CD4-positive, alpha-beta T cell treated with Interleukin-2 at 100 ng/mL for 4 hours (primary cell): ENCODE results near the gene BCAP31.
"Not testable (repeated sequence)": the region's sequence is repeated elsewhere in the genome, so short reads cannot be mapped to it uniquely, and the experiment has no call there.

ENCODE experiments used
- DNase-seq: peaks from one replicate; pipeline ENCODE4 v3.0.0-alpha.2; 2020; ENCODE audit warnings: low spot score

The BCAP31 gene

DNA sequence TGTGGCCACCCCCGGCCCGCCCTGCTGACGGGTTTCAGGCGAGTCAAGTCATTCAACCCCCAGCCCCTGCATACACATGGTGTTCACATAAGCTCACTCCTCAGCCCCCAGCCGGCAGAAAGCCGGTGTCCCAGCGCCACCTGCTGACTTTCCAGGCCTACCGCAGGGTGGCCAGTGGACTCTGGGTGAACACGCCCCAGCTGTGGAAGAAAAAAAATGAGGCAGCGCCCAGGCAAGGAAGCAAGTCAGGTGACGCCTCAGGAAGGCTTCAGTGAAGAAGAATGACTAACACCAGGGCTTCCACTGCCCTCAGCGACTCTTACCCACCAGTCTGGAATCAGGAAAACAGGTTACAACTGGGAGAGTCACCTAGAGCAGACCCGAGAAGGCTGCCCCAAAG lies 15.8 kb downstream of the BCAP31 start:
- DNase-seq, result peak; percentile 35

DNA sequence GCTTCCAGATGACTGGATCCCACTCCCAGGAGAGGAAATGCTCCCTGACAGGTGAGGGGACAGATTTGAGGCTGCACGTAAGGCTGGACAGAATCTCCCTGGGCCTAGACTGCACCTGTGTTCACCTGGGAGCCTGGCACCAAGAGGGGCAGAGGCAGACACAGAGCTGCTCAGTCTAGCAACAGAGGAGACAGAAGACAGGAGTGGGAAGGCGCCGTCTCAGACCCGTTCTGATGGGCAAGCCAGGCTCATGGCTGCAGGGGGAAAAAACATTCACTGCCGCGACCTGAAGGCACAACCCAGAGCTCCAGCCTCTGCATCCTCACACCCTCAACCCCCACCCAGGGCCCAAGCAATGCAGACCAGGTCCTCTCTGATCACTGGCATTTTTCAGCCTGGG lies 16.8 kb downstream of the BCAP31 start:
- no peak for DNase-seq

DNA sequence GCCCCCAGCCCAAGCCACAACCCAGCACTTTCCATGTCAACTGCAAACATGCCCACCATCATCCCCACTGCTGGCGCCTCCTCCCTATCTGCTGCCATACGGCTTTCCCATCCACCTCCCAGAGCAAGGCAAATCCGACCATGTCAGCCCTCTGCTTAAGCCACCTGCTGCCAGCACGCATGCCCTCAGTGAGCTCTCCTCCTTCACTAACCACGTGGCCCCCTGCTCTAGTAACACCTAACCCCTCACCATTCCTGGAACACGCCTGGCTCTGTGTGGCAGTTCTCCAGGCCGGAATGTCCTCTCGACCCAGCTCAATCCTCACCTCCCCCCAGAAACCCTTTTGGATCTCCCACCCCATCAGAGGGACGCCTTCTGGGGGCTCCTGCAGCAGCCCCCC lies 17.4 kb downstream of the BCAP31 start:
- no peak for DNase-seq

DNA sequence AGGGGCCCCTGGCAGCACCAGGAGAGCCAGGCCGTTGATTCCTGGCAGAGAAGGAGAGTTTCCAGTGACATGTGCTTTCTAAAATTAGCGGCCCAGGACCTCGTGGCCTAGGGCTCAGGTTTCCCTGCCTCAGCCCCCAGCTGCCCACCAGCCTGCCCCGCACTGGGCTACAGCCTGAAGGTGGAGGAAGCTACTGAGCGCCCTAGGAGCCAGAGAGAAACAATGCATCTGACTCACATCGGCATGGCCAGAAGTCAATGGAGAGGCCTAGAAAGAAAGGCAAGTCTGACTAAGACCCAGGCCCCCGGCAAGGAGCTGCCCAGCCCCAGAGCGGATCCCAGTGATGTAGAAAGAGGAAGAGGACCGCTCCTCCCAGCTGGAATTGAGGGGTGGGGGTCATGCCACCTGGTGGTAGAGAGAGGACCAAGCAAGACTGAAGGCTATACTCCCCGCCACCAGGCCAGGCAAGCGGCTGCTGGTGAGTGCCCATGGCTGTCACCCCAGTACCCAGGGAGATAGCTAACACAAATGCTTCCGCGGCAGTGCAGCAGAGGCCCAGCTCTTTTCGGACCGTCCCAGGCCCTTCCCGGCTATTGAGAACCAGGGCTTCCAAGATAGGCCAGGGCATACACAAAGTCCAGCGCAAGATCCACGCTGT lies 18.7 kb downstream of the BCAP31 start:
- DNase-seq, result not testable (repeated sequence)

DNA sequence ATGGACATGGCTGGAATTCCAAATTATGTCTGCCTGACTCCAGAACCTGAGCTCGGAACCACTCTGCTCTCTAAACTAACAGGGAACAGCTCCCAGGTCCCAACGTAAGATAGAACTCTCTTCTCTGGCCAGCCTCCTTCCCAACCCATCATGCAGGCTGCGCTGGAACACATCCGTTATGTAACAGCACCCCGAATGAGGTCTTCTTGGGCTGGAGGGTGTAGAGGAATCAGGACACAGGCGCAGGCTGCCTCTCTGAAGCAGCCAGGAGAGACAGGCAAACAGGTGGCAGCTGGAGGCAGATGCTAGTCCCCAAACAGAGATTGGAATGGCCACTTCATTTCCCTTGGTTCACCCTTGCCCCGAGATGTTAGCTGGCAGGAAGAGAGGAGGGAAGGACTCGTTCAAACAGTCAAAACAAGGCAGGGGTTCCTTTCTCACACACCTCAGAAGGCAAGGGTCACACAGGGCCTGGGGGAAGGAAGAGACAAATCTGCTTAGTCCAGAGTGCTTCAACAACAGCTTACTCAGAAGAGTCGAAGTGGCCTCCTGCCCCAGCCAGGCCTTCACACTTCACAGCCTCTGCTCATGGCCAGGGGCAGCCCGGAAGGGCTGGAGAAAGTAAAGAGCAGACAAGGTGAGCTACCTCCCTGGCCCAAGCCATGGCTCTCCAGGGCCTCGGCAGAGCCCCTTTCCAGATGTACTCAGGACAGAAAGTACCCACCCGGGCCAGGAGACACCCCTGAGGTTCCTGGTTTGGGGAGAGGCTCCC lies 19.4 kb downstream of the BCAP31 start:
- DNase-seq, result not testable (repeated sequence)

DNA sequence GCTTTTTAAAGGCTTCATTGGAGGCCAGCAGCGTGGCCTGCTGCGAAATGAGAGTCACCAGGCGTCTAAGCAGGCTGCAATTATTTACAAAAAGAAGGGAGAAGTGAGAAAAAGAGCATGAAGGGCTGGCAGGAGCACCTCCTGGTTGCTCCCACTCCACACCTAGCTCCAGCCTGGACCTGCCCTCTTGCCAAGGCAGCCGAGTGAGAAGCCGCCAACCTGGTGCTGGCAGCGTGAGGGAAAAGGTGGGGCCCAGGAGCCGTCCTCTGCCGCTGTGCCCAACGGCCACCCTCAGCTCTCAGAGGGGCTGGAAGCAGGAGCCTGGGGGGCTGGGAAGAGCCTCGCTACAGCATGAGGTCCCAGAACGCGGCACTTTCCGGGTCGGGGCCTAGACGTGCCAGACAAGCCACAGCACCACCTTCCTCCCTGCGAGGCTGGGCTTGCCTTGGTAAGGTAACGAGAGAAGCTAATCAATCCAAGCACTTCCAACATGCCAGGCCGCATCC lies 20.1 kb downstream of the BCAP31 start:
- DNase-seq, result no peak

DNA sequence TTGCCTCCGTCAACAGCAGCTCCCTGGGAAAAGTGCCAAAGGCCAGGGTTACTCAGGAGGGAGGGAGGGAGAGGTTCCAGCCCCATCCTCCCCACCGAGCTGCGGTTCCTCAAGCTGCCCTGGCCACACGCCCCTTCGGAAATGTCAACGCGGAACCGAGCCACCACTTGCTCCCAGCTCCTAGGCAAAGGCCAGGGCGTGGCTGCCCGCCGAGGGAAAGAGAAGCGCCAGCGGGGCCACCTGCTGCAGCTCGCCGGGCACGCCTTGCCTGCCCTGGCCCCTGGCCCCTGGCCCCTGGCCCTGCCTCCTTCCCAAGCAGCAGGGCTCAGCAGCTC lies 21.2 kb downstream of the BCAP31 start:
- DNase-seq, result no peak

DNA sequence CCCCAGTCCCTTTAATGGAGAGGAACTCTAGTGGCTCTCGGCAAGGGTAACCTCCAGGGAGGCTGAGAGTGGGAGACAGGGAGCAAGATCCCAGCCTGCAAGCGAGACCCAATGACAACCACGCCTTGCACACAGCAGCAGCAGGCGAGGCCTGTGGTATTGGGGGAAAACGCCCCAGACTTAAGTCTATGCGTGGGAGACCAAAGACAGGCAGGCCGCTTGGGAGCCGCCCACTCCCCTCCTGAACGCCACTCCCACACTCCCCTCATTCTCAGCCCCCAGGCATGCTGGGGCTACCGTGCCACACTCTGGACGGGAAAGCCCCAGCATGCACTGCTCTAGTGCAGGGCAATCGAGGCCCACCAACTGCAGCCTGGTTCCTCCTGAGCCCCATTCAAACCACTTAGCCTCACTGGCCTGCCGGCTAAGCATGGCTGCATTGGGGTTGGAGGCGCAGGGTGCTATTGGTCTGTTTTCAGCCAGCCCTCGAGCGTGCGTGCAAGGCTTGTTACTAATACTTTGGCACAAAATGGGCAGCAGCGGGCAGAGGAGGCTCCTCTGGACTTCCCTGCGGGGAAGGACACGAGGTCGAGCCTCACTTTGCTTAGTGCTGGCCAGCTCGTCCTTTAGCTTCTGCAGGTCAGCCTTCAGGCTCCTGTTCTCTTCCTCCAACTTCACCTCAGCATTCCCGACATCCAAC lies 21.7 kb downstream of the BCAP31 start:
- no peak for DNase-seq

DNA sequence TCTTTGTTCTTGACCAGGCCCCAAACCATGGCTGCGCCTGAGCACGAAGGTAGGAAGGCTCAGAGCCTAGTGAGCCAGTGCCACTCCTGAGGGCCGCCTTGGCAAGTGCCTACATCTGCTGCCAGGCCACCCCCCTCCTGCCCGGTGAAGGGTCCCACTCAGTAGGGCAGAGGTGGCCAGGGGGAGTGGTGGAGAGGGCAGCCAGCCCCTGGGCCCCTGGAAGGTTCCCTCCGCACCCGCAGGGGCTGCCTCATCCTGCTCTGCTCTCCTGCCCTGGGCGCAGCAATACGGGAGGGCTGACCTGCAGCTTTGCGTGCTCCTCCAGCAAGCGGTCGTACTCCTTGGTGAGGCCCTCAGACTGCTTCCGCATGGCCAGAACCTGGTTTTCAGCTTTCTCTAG lies 22.5 kb downstream of the BCAP31 start:
- DNase-seq, result no peak

DNA sequence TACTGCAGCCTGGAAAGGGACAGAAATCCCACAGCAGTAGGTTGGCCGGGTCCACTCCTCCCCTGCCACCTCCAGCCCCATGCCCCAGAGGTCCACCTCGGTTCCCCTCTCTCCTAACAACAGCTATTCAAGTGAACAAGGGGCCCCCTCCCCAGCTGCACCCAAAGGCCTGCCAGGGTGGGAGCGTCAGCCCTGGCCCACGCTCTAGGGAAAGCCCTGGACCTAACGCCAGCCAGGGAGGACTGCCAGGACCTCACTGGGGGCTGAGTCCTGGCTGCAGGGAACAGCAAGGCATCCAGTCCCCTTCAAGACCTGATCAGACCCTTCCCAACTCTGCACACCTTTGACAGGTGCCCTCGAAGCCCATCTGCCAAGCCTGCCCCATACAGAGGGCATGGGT lies 23.2 kb downstream of the BCAP31 start:
- no peak for DNase-seq

DNA sequence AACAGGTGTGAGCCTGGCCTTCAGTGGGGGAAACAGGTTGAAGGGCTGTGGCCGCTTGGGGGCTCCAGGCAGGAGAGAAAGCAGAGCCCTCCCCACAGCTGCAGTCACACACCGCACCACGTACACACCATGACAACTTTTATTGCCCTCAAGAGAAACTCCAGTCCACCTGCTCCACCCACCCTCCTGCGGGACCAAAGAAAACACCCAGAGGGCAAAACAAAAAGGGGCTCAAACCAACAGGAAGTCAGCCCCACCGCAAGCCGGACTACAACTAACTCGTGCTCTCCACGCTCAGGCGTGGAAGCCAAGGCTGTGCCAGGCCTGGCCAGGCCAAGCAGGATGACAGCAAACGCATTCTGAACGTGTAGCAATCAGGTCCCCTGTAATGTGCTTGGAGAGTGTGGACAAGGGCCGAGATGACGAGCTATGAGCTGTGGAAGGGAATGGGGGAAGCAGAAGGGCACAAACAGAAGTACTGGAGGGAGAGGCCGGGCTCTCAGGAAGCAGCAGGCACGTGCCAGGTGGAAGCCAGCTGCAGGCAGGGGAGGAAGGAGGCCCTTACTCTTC lies 23.7 kb downstream of the BCAP31 start:
- DNase-seq, result no peak

DNA sequence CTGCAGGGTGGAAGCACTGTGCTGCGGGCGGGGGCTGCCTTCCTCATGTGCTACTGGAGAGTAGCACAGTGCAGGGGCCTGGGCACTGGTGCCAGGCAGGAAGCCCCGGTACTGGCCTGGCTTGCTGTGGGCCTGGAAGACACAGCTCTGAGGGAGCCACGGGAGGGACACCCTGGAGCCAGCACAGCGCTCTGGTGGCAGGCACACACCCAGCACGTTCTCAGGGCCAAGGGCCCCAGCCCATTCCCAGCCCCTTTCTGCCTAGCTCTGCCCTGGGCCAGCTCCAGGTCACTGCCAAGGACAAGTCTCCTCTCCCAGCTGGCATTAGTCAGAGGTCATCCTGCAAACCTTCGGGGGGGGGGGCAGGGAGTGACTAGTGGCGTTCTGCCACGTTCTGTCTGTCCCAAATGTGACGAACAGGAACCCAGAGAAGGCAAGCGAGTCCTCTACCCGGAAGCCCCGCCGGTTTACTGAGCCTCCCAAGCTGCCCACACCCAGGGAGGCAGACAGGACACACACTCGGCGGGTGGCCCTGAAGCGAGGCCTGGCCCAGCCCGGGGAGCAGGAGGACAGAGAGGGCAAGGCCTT lies 24.3 kb downstream of the BCAP31 start:
- not testable (repeated sequence) for DNase-seq

DNA sequence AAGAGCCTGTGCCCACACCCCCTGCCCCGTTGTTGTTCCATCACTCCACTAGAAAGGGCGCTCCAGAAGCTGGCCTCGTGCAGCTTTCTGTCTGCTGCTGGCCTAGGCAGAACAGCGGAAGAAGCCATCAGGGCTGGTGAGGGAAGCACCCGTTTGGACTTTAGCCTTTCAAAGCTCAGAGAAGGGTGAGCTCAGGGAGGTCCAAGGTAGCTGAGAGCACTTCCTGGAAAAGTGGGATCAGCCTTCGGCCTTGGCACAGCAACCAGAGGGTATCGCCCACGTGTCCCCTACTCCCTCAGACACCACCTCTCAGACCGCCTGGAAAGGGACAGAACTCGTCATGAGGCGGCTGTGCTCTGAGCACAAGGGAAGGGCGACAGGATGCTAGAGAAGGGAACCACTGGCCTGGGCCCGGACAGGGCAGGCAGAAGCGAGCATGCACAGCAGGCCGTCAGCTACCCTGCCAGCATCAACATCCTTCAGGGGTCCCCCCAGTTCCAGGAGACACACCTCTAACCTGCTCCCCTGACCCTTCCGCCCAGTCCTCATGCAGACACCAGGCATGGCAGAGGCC lies 24.9 kb downstream of the BCAP31 start:
- not testable (repeated sequence) for DNase-seq

DNA sequence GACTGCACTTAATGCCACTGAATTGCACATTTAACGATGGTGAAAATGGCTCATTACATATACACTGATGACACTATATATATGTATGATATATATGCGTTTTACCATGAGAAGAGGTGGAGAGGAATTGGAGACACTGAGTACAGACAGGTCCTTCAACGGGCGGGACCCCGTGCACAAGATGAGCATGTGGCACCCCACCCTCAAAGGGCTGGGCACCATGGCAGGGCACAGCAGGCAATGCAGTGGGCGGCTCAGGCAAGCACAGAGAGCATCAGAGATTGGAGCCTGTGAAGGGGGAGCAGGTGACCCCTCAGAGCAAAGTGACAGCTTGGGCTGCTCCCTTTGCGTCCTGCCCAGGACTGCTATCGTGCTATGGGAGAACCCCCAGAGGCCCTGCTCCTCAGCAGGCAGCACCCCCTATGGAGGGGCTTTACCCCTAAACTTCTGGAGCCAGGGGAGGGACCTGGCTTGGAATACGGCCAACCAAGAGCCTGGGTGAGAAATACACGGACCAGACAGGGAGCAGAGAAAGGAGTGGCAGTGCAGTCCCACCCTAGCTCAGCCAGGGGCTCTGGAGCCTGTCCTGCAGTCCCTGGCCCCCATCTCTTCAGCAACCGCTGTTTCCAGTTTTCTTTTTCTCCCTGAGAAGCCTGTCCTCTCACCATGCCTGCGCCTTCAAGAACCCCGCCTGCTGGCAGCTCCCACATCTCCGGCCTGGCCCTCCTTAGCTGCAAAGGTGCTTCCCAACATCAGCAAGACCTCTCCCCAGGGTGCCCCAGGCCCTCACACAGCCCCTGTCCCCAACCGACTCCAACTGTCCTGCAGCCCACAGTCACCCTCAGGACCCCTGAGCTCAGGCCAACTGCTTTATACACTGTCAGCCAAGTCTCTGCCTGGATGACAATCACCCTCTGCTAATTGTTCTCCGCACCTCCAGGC lies 26.0 kb downstream of the BCAP31 start:
- DNase-seq, result no peak

DNA sequence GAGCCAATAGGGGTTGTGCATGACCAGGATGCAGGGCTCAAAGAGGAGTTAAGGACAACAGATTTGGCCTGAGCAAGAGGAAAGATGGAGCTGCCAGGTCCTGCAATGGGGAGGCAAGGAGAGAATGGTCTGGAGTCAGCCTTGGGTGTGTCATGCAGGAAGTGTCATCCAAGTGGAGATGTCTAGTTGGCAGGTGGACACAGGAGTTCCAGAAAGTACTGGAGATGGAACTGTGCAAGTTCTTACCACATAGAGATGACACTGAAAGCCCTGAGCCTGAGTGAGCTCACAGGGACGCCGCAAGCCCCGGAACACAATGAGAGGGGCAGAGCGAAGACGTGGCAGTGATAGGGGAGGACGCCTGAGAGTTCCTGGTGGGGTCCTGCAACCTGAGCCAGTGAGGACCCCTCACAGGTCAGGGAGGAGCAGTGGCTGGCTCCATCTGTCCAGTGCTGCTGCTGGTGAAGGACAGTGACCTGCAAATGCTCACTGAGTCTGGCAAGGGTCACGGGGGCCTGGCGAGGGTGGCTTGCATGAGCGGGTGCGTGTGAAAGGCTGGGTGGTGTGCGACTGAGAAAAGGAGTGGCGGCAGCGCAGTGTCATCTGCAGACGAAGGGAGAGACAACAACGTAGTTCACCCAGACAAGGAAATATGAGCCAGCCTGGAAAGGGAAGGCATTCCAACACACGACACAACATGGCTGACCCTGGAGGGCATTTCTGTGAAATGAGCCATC lies 27.0 kb downstream of the BCAP31 start:
- DNase-seq, result not testable (repeated sequence)

DNA sequence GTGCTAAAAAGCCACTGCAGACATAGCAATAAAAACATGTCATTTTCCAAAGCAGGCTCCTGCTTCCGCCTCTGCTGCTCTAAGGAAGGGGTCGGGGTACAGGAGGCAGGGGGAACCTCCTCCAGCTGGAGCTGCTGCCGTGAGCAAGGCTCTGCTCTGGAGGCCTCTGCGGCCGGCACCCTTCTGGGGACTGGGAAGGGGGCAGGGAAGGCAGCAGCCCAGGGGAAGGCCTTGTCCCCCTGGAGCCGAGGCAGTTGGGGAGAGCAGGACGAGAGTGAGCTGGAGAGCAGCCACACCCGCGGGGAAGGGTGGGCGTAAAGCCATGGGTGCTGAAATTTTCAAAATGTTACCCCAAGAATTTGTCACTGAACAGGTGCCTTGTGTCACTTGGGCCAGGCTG lies 27.6 kb downstream of the BCAP31 start:
- DNase-seq, result not testable (repeated sequence)

DNA sequence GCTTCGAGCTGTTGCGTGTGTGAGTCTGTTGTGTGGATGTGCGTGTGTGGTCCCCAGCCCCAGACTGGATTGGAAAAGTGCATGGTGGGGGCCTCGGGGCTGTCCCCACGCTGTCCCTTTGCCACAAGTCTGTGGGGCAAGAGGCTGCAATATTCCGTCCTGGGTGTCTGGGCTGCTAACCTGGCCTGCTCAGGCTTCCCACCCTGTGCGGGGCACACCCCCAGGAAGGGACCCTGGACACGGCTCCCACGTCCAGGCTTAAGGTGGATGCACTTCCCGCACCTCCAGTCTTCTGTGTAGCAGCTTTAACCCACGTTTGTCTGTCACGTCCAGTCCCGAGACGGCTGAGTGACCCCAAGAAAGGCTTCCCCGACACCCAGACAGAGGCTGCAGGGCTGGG lies 28.1 kb downstream of the BCAP31 start:
- DNase-seq, result no peak

DNA sequence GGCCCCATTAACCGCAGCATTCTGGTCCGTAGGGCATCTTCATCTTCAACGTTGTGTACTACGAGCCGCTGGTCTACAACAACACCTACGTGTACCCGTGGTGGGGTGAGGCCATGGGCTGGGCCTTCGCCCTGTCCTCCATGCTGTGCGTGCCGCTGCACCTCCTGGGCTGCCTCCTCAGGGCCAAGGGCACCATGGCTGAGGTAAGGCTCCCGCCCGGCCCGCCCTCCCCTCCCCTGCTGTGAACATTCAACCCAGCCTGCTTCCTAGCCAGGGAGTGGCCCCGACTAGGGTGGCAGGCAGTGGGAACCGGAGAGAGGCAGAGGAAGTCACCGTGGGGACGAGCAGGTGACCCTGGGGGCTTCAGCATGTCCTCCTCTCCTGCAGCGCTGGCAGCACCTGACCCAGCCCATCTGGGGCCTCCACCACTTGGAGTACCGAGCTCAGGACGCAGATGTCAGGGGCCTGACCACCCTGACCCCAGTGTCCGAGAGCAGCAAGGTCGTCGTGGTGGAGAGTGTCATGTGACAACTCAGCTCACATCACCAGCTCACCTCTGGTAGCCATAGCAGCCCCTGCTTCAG lies 29.4 kb downstream of the BCAP31 start:
- no peak for DNase-seq

DNA sequence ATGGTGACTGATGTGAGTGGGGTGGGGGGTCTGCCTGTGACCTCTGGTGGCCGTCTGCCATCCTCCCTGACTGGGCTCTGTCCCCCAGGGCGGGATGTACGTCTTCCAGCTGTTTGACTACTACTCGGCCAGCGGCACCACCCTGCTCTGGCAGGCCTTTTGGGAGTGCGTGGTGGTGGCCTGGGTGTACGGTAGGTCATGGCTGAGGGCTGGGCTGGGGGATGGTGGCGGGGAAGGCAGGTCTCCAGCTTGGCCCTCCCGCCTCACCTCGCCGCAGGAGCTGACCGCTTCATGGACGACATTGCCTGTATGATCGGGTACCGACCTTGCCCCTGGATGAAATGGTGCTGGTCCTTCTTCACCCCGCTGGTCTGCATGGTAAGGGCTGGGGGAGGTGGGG lies 29.9 kb downstream of the BCAP31 start:
- DNase-seq, result not testable (repeated sequence)
